ENCODE results near the gene ISCA2.
"Not testable (repeated sequence)": the region's sequence is repeated elsewhere in the genome, so short reads cannot be mapped to it uniquely, and the experiment has no call there.

ISCA2 gene

DNA sequence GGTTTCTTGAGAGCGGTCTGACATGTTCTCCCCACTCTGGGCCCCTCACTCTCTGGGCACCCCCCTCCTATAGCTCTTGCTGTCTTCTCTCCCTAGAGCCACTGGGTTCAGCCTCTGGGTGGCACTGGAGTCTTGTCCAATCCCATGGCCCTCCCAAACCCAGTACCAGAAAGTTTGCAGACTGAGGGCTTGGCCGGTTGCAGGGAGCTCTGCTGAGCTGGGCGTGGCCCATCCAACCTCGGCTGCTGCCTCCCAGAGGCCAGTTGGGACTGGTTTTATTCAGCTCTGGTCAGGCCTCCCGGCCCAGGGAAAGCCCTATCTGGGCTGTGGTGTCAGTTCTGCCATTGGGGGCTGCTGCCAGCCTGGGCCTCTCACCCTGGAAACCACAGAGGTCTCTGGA, 37.9 kb downstream of the ISCA2 start:
- no peak for DNase-seq

GRCh38 chr14:74532246-74532645, 38.7 kb downstream of the ISCA2 start:
- DNase-seq: no peak

DNA sequence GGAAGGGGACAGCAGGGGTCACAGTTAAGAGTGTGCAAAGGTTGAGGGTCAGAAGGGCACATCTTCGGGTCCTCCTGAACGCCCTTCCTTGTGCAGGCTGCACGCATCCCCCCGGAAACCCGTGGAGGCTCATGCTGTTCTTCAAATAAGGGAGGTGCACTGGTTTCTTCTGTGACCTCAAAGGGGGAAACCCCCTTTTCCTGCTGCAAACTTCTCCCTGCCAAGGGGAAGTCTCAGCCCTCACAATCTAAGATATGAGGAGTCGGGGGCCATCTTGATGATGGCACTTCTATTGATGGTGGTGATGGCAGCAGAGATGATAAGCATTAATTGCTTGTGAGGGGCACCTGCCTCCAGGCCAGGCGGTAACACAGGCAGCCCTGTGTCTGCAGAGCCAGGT, 40.0 kb downstream of the ISCA2 start:
- DNase-seq: no peak

GRCh38 chr14:74535756-74536325, 42.3 kb downstream of the ISCA2 start:
- no peak for DNase-seq

DNA sequence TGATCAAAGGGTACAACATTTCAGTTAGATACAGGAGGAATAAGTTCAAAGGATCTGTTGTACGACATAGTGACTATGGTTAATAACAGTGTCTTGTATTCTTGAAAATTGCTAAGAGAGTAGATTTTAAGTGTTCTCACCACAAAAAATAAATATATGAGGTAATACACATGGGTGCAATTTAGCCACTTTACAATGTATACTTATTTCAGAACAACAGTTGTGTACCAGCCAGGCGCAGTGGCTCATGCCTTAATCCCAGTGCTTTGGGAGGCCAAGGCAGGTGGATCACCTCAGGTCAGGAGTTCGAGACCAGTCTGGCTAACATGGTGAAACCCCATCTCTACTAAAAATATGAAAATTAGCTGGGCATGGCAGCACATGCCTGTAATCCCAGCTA, 42.8 kb downstream of the ISCA2 start:
- DNase-seq: not testable (repeated sequence)

DNA sequence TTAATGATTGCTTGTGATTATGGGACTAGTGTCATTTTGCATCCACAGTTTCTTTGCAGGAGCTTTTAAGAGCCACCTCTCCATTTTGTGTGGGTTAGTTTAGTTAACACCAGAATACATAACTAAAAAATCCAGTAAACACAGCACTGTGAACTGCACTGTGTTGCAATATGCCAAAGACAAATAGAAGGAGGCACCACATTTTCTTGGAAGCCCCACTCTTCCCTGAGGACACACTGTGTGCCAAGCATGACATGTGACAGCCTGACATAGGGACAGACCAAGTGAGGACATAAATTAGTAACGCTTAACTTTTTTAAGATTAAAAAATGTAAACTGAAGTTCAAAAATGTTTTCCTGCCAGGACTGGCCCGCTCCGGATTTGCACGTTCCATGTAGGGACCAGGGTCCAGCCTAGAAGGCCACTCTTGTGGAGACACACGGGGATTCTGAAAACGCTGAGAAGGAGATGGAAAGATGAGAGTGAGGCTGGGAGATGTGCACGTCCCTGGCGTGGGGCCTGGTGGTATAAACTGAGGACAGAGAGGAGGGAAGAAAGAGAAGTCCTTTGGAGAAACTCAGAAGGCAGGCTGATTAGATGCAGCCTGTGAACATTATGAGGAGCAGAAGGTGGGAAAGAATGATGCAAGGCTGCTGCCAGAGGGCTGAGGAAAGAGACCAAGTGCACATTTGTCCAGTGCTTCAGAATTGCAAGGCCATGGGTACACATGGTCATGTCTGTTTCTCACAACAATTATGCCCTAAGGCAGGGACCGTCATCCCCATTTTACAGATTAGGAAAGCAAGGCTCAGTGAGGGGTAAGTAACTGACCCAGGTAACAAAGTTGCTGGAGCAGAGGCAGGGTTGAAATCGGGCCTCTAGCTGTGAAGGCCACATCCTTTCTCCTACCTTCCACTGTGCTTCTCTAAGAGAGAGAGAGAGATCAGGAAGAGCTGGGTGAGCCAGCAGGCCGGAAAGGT, 45.1 kb downstream of the ISCA2 start:
- no peak for DNase-seq

GRCh38 chr14:74539503-74539902, 45.9 kb downstream of the ISCA2 start:
- DNase-seq: no peak

GRCh38 chr14:74541225-74541624, 47.7 kb downstream of the ISCA2 start:
- DNase-seq: no peak

DNA sequence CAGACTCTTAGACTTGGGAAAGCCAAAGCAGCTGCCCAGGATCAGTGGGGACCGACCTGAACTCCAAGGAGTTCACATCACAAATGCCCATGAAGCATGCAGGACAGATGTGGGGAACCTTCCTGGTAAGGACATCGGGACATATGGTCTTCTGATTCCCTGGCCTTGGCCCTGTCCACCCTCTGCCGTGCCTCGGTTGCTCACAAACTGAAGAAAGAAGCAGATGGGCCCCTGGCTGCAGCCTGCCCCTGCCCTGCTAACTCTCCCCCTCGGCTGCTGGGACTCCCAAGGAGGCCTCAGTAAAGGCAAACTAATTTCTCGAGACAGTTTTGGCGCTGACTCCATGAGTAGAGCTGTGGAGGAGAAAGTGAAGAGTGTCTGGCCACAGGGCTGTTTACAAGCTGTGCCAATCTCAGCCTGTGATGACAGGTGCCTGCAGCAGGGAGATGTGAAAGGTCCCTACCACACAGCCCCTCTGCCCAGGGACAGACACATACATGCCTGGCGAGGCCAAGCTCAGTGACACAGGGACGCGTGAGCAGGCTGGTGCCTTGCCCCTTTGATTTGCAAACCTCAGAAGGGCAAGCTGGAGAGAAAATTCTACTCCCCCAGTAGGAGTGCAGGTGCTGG, 48.6 kb downstream of the ISCA2 start:
- DNase-seq: no peak

- no peak for DNase-seq
Measured at GRCh38 chr14:74543771-74544438, 50.3 kb downstream of the ISCA2 start.

GRCh38 chr14:74545386-74545785, 51.8 kb downstream of the ISCA2 start:
- DNase-seq: no peak

DNA sequence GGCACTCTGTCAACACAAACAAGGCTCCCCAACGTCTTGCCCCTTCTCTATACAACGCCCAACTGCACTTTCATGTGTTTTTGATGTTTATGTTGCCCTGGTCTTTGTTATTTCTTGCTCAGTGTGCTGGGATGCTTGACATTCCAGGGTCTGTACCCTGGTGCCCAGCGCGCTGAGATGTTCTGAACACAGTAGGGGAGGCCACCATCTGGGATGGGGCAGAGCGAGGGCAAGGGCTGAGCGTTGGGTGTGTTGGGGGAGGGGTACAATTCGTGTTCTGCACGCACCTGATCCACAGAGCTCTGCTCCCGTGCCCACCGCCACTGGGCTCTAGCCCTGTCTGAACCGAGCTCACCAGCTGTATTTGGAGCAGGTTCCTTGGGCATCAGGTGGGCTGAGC, 52.9 kb downstream of the ISCA2 start:
- DNase-seq: no peak
